ENCODE data around the gene SUCO.

GRCh38 chr1:172623748-172624147, 90.8 kb downstream of the SUCO start:
- TF ChIP-seq POLR2A (IDR thresholded peaks at IDR 0.05) = no peak
- TF ChIP-seq, protein P1, sequence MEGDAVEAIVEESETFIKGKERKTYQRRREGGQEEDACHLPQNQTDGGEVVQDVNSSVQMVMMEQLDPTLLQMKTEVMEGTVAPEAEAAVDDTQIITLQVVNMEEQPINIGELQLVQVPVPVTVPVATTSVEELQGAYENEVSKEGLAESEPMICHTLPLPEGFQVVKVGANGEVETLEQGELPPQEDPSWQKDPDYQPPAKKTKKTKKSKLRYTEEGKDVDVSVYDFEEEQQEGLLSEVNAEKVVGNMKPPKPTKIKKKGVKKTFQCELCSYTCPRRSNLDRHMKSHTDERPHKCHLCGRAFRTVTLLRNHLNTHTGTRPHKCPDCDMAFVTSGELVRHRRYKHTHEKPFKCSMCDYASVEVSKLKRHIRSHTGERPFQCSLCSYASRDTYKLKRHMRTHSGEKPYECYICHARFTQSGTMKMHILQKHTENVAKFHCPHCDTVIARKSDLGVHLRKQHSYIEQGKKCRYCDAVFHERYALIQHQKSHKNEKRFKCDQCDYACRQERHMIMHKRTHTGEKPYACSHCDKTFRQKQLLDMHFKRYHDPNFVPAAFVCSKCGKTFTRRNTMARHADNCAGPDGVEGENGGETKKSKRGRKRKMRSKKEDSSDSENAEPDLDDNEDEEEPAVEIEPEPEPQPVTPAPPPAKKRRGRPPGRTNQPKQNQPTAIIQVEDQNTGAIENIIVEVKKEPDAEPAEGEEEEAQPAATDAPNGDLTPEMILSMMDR (IDR thresholded peaks at IDR 0.05) = no peak
